Liver (tissue), 3 donors: ENCODE results near the gene HHIPL1.

Experiments used
- EGR1 ChIP-seq, 2 donors: IDR thresholded peaks; 2 replicates each; pipeline ENCODE4 v1.6.1; 2016 to 2018; ENCODE audit warnings: antibody characterized with exemption in 2 of 2, low read depth in 2 of 2
- GABPA ChIP-seq, 2 donors: IDR thresholded peaks in 1 of 2; conservative IDR thresholded peaks in 1 of 2; 2 replicates each; pipeline ENCODE4 v1.6.1; 2016; ENCODE audit warnings: antibody characterized with exemption in 2 of 2, mild to moderate bottlenecking in 1 of 2, moderate library complexity in 1 of 2
- TF ChIP-seq, protein P1 (sequence below): fragments of 150-350 bp; IDR thresholded peaks from 2 replicates; pipeline ENCODE4 v1.5.1; 2017; ENCODE audit warnings: improper control_type of control experiment, low read depth, low read length; ENCODE audit not compliant: missing input control
- donor health status: healthy.
- donor health status: healthy.

DNA sequence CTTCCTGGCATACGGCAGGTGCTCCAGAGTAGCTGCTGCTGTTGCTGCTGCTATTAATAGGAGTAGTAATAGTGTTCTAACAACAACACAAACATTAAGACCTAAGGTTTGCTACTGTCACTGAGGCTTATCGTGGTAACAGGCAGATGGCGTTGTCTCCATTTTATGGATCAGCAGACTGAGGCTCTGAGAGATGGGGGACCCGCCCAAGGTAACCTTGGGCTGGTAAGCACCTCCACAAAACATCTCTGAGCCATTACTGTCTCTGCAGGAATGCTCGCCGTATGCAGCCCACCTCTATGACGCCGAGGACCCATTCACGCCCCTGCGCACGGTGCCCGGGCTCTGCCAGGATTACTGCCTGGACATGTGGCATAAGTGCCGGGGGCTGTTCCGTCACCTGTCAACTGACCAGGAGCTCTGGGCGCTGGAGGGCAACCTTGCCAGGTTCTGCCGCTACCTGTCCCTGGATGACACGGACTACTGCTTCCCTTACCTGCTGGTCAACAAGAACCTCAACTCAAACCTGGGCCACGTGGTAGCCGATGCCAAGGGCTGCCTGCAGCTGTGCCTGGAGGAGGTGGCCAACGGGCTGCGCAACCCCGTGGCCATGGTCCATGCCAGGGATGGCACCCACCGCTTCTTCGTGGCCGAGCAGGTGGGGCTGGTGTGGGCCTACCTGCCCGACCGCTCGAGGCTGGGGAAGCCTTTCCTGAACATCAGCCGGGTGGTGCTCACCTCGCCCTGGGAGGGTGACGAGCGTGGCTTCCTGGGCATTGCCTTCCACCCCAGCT is 7.2 kb downstream of the HHIPL1 start:
- TF ChIP-seq GABPA (IDR thresholded peaks at IDR 0.05 in 1 of 2, conservative IDR thresholded peaks at IDR 0.05 in 1 of 2), result no peak
- TF ChIP-seq EGR1 (IDR thresholded peaks at IDR 0.05; ENCODE audit: low read depth in 2 of 2), result no peak
- TF ChIP-seq, protein P1, sequence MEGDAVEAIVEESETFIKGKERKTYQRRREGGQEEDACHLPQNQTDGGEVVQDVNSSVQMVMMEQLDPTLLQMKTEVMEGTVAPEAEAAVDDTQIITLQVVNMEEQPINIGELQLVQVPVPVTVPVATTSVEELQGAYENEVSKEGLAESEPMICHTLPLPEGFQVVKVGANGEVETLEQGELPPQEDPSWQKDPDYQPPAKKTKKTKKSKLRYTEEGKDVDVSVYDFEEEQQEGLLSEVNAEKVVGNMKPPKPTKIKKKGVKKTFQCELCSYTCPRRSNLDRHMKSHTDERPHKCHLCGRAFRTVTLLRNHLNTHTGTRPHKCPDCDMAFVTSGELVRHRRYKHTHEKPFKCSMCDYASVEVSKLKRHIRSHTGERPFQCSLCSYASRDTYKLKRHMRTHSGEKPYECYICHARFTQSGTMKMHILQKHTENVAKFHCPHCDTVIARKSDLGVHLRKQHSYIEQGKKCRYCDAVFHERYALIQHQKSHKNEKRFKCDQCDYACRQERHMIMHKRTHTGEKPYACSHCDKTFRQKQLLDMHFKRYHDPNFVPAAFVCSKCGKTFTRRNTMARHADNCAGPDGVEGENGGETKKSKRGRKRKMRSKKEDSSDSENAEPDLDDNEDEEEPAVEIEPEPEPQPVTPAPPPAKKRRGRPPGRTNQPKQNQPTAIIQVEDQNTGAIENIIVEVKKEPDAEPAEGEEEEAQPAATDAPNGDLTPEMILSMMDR, result no peak
